Measurements from ENCODE around the gene SUPT4H1. TPM values are rescaled to one million over a fixed set of nuclear protein-coding genes. Genes with fewer than 3 reads are reported as not detected.
A peak's percentile ranks its signal among the peaks of the same experiment; 100 is the strongest.

The SUPT4H1 gene
- total and polyA plus RNA-seq, 2 of the 4 experiments (the other 2 are of a cell fraction), result 51.6 to 129 TPM

DNA sequence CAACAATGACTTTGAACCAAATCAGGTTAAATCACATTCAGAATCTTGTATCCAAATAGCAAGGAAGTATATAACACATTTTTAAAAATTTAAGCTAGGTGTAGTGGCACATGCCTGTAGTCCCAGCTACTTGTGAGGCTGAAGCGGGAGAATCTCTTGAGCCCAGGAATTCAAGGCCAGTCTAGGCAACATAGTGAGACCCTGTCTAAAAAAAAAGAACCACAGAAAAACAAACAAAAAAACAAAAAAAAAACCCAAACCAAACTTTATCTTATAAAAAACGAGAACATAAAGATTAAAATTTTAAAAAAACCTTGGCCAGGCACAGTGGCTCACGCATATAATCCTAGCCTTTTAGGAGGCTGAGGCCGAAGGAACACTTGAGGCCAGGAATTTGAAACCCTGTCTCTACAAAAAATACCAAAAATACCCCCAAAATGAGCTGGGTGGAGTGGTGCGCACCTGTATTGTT is 11.6 kb downstream of the SUPT4H1 start:
- BruUV-seq (replicated peaks), result no TSS peak
- Histone ChIP-seq H2BK20ac (ENCODE audit: low read depth, low read length) (no peak overlapping the region), H3K27ac (ENCODE audit: insufficient read depth, low read length) (no peak overlapping the region), H2AK9ac (replicated peaks; ENCODE audit: low read depth, low read length, poor library complexity) (no peak overlapping the region), H4K20me1 (ENCODE audit: insufficient read depth, low read length) (no peaks in the 10 kb centered on the region), H4K91ac (ENCODE audit: insufficient read depth, low read depth, low read length) (no peak overlapping the region), H3K9me3 (ENCODE audit: control insufficient read depth, insufficient read depth, low read length) (no peaks in the 10 kb centered on the region), H2AK5ac (ENCODE audit: low read depth, low read length) (no peak overlapping the region), H2AFZ (replicated peaks; ENCODE audit: low read length, poor library complexity) (no peak overlapping the region), H3K4me3 (ENCODE audit: insufficient read depth, low read depth, low read length) (no peak overlapping the region), H3K9ac (ENCODE audit: low read depth, low read length) (no peak overlapping the region), H3K56ac (ENCODE audit: extremely low read depth, insufficient read depth, low read length) (no peak overlapping the region), H4K5ac (ENCODE audit: low read depth, low read length) (no peak overlapping the region), H3K4me1 (ENCODE audit: control insufficient read depth, insufficient read depth, low read length) (peaks cover 38% of the 10 kb centered on the region), H2BK120ac (ENCODE audit: low read depth, low read length) (no peak overlapping the region), H3K18ac (ENCODE audit: low read depth, low read length) (no peak overlapping the region), H3K23ac (ENCODE audit: low read depth, low read length) (peak overlapping the region; percentile 98; the same call in 1 of the 2 replicates), H3K36me3 (ENCODE audit: control insufficient read depth, insufficient read depth, low read length) (peaks cover 17% of the 10 kb centered on the region), H3K4ac (ENCODE audit: low read depth, low read length) (peak overlapping the region; percentile 100; the same call in 1 of the 2 replicates), H4K8ac (ENCODE audit: low read depth in 2 of 2, low read length in 2 of 2) (peak overlapping the region in 1 of 2 experiments; percentile 100; a peak in 3 of 4 replicates), H2BK15ac (ENCODE audit: low read depth, low read length) (no peak overlapping the region; the same call in 2 of the 3 replicates), H2BK5ac (ENCODE audit: low read depth, low read length, poor library complexity, severe bottlenecking) (no peak overlapping the region), H3K4me2 (ENCODE audit: low read depth, low read length) (no peak overlapping the region), H3K79me1 (ENCODE audit: low read depth in 1 of 2, low read length in 2 of 2) (peaks cover 12 to 24% of the 10 kb centered on the region in 2 experiments), H3K27me3 (ENCODE audit: control insufficient read depth, insufficient read depth, low read length) (no peaks in the 10 kb centered on the region), H3K14ac (replicated peaks; ENCODE audit: low read depth, low read length) (no peak overlapping the region; the same call in 1 of the 2 replicates), H3K9me1 (ENCODE audit: insufficient read depth, low read length) (peaks cover 41% of the 10 kb centered on the region)
- ChIA-PET POLR2A (ENCODE audit: unreplicated experiment) (interaction anchor here (2.2 kb wide), 1 partner anchor 12 kb away, joined by 6 read pairs; the partner anchor contains the start of gene SUPT4H1), CTCF (interaction anchor here (1.0 kb wide), 1 partner anchor 23 kb away, joined by 3 read pairs; no protein-coding TSS in a partner anchor)
- intact Hi-C loops (cut with micrococcal nuclease), result no loop called here
- DNase-seq (no peak), ATAC-seq (ENCODE audit: low read depth) (no peak)
- dilution Hi-C loops (cut with HindIII; ENCODE audit: low sequenced_read_pairs, unreplicated experiment), result no loop called here
- in situ Hi-C loops (cut with MboI; ENCODE audit: low sequenced_read_pairs), result loop anchor here (25.0 kb wide), 1 partner anchor 478 kb away; the partner anchor contains the start of gene MRPS23
- TF ChIP-seq, protein P1, sequence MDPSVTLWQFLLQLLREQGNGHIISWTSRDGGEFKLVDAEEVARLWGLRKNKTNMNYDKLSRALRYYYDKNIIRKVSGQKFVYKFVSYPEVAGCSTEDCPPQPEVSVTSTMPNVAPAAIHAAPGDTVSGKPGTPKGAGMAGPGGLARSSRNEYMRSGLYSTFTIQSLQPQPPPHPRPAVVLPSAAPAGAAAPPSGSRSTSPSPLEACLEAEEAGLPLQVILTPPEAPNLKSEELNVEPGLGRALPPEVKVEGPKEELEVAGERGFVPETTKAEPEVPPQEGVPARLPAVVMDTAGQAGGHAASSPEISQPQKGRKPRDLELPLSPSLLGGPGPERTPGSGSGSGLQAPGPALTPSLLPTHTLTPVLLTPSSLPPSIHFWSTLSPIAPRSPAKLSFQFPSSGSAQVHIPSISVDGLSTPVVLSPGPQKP (IDR thresholded peaks at IDR 0.05; ENCODE audit: borderline replicate concordance, low read depth, low read length), result no peak
- TF ChIP-seq RFX5 (IDR thresholded peaks at IDR 0.05; ENCODE audit: low read depth, low read length), result no peak
- TF ChIP-seq FOS (IDR thresholded peaks at IDR 0.05; ENCODE audit: low read depth, low read length), result no peak
- no peak for TF ChIP-seq SMC3 (IDR thresholded peaks at IDR 0.05; ENCODE audit: low read depth, low read length)
- TF ChIP-seq CEBPB (IDR thresholded peaks at IDR 0.05; ENCODE audit: low read depth, low read length), result no peak
- no peak for TF ChIP-seq CTCF (conservative IDR thresholded peaks at IDR 0.05; ENCODE audit: low read depth, low read length)
- TF ChIP-seq NFE2L2 (IDR thresholded peaks at IDR 0.05; ENCODE audit: low read depth, low read length), result no peak
- no peak for TF ChIP-seq USF2 (IDR thresholded peaks at IDR 0.05; ENCODE audit: low read depth, low read length)
- WGBS, 2 experiments (ENCODE audit: extremely low coverage in 2 of 2, insufficient read length in 1 of 2), result 100% methylated on average over 1 of the region's 5 CpGs; no CpG with 5 or more reads in 1 of the 2 experiments

Data from IMR-90 (cell line).